CD4-positive, alpha-beta memory T cell (primary cell): ENCODE data around the gene GFI1. TPM values are rescaled to one million over a fixed set of nuclear protein-coding genes. Genes with fewer than 3 reads are reported as not detected.

ENCODE experiments used
- CTCF ChIA-PET: fragments of 350-600 bp; sonication (Branson Sonifier 250); formaldehyde crosslinking; loops from one replicate; lab custom pipeline; 2021; ENCODE audit warnings: inconsistent platforms; ENCODE audit not compliant: partially characterized antibody; lab: Charles Lee
- POLR2A ChIA-PET: fragments of 350-600 bp; sonication (Branson Sonifier 250); formaldehyde crosslinking; loops from one replicate; lab custom pipeline; 2021; ENCODE audit not compliant: partially characterized antibody; lab: Charles Lee
- DNase-seq, 5 donors: peaks; one replicate each; pipeline versions ENCODE4 v3.0.0 to v3.0.0-alpha.2; 2020 to 2022; ENCODE audit warnings: mixed read lengths in 1 of 5
- H3K27ac ChIP-seq: one replicate; pipeline ENCODE4 v1.7.0; 2013; ENCODE audit warnings: low read depth, low read length
- H3K27me3 ChIP-seq: 2 replicates; pipeline ENCODE4 v1.7.0; 2013; ENCODE audit warnings: mild to moderate bottlenecking, low read length, moderate library complexity; ENCODE audit not compliant: insufficient read depth
- H3K36me3 ChIP-seq: 2 replicates; pipeline ENCODE4 v1.7.0; 2013; ENCODE audit warnings: mild to moderate bottlenecking, low read length, moderate library complexity; ENCODE audit not compliant: insufficient read depth
- H3K4me1 ChIP-seq: 2 replicates; pipeline ENCODE4 v1.7.0; 2013; ENCODE audit warnings: mild to moderate bottlenecking, low read length, moderate library complexity; ENCODE audit not compliant: insufficient read depth
- H3K4me3 ChIP-seq, 2 donors: one replicate each; pipeline ENCODE4 v1.7.0; 2013; ENCODE audit warnings: low read length in 2 of 2, mild to moderate bottlenecking in 1 of 2
- H3K9me3 ChIP-seq, 2 donors: one replicate each; pipeline ENCODE4 v1.7.0; 2013; ENCODE audit warnings: low read length in 2 of 2, control low read depth in 1 of 2; ENCODE audit not compliant: control insufficient read depth in 1 of 2
- H3K27ac Mint-ChIP-seq, 7 donors: one replicate each; pipeline ENCODE4 v1.8.0; 2020 to 2021; ENCODE audit warnings: mixed read lengths in 7 of 7, mild to moderate bottlenecking in 6 of 7, inconsistent platforms in 3 of 7, moderate library complexity in 3 of 7
- H3K27me3 Mint-ChIP-seq, 2 donors: one replicate each; pipeline ENCODE4 v1.8.0; 2020 to 2021; ENCODE audit warnings: mixed read lengths in 2 of 2
- H3K36me3 Mint-ChIP-seq, 2 donors: one replicate each; pipeline ENCODE4 v1.8.0; 2020 to 2021; ENCODE audit warnings: mixed read lengths in 2 of 2, inconsistent platforms in 1 of 2, mild to moderate bottlenecking in 1 of 2
- H3K4me1 Mint-ChIP-seq, 4 donors: one replicate each; pipeline ENCODE4 v1.8.0; 2020 to 2021; ENCODE audit warnings: mixed read lengths in 4 of 4, mild to moderate bottlenecking in 1 of 4
- H3K4me3 Mint-ChIP-seq, 8 donors: one replicate each; pipeline ENCODE4 v1.8.0; 2020 to 2021; ENCODE audit warnings: mixed read lengths in 8 of 8, mild to moderate bottlenecking in 7 of 8, moderate library complexity in 6 of 8, inconsistent platforms in 3 of 8
- H3K9me3 Mint-ChIP-seq, 8 donors: one replicate each; pipeline ENCODE4 v1.8.0; 2020 to 2021; ENCODE audit warnings: mixed read lengths in 8 of 8, mild to moderate bottlenecking in 5 of 8, inconsistent platforms in 3 of 8, moderate library complexity in 1 of 8
- intact Hi-C: fragments of 100-400 bp; cut with micrococcal nuclease; formaldehyde crosslinking; loops from one replicate; pipeline ENCODE4 v1.15.1; 2023
- polyA plus RNA-seq, 2 donors: library from polyadenylated mRNA; unstranded; fragments of 300-500 nt; fragmentation: Illumina TruSeq; gene quantifications; one replicate each; pipeline ENCODE4 v1.2.3, GENCODE V29; 2021
- total RNA-seq, 2 experiments: library from RNA; stranded (reverse); gene quantifications; one replicate each; pipeline ENCODE4 v1.2.3, GENCODE V29; 2021

GFI1 gene
- total and polyA plus RNA-seq, 4 experiments from 2014 or later, result 7.8 to 33.2 (median 21.4) TPM

DNA sequence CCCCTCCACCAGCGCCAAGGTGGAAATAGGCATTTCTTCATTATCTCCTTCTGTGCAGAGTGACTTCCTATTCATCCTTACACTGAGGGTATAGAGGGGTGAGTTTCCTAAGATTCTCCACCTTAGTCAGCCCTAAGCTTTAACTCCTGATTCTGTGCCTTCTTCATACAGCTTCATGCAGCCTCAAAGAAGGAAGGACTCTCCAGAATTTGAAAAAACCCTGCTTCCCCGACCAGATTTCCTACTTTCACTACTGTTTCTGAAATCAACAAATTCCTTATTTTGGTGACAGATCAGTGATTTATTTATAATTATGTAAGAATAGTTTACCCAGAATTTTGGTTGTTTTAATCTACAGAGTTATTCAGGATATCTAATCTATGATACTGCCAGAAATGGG lies 28.6 kb downstream of the GFI1 start:
- H3K9me3 Mint-ChIP-seq, result peaks cover 0 to 2% (median 0%) of the 10 kb centered on the region in 8 donors
- Histone ChIP-seq H3K4me1 (peaks cover 12% of the 10 kb centered on the region), H3K9me3 (no peaks in the 10 kb centered on the region), H3K36me3 (no peaks in the 10 kb centered on the region), H3K4me3 (no peak overlapping the region), H3K27ac (no peak overlapping the region), H3K27me3 (no peaks in the 10 kb centered on the region)
- ChIA-PET POLR2A (no interaction called here), CTCF (no interaction called here)
- H3K4me3 Mint-ChIP-seq, result no peak overlapping the region
- H3K4me1 Mint-ChIP-seq, result peaks cover 12 to 28% (median 16%) of the 10 kb centered on the region in 4 donors
- intact Hi-C loops, result no loop called here
- H3K36me3 Mint-ChIP-seq, result no peaks in the 10 kb centered on the region
- no peaks in the 10 kb centered on the region for H3K27me3 Mint-ChIP-seq
- H3K27ac Mint-ChIP-seq, result no peak overlapping the region
- no peak for DNase-seq

DNA sequence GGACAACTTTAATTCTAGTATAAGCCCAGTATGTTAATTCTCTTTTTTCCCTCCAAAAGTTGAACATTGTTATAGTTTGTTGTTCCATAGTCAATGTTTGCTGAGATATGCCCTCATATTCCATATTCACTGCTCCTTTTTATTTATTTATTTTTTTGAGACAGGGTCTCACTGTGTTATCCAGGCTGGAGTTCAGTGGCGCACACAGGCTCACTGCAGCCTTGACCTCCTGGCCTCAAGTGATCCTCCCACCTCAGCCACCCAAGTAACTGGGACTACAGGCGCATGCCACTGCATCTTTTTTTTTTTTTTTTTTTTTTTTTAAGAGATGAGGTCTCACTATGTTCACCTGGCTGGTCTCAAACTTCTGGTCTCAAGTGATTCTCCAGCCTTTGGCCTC lies 38.7 kb downstream of the GFI1 start:
- Mint-ChIP-seq H3K27ac (no peak overlapping the region), H3K27me3 (no peaks in the 10 kb centered on the region), H3K36me3 (no peaks in the 10 kb centered on the region), H3K9me3 (no peaks in the 10 kb centered on the region), H3K4me3 (no peak overlapping the region), H3K4me1 (peaks cover 2 to 9% (median 6%) of the 10 kb centered on the region in 4 donors)
- intact Hi-C loops, result no loop called here
- Histone ChIP-seq H3K4me3 (no peak overlapping the region), H3K36me3 (no peaks in the 10 kb centered on the region), H3K9me3 (no peaks in the 10 kb centered on the region), H3K27ac (no peak overlapping the region), H3K27me3 (no peaks in the 10 kb centered on the region), H3K4me1 (no peaks in the 10 kb centered on the region)
- no peak for DNase-seq
- CTCF ChIA-PET, result no interaction called here
- POLR2A ChIA-PET, result no interaction called here

DNA sequence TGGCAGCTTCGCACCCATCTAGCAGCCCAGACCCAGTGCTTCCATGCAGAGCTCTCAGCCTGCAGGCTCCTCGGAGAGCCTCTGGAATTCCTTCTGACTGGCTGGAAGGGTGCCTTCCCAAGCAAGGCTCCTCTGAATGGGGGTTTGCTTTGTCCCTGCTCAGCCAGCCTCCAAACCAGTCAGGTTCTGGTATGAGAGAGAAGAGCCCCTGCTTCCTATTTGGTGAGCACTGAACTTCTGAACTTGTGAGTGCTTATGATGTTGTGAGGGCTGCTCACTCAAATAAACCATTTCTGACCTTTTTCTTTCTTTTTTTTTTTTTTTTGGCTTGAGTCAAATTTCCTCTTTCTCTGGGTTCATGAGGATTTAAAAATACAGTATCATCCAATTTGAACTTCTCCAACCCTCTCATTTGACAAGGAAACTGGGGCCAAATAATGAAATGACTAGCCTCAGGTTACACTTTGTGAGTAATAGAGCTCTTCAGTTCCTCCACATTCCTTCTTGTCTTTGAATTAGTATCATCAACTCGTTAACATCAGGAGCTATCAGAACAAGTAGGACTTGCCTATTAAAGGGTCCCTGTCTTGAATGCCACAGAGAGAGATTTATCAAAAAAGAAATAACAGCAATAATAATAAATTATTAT lies 39.6 kb downstream of the GFI1 start:
- H3K36me3 Mint-ChIP-seq, result no peaks in the 10 kb centered on the region
- H3K27ac Mint-ChIP-seq, result peak overlapping the region in 1 of 7 donors; percentile 33
- no peaks in the 10 kb centered on the region for H3K27me3 Mint-ChIP-seq
- H3K4me1 ChIP-seq, result no peaks in the 10 kb centered on the region
- CTCF ChIA-PET, result no interaction called here
- no peaks in the 10 kb centered on the region for H3K36me3 ChIP-seq
- no peaks in the 10 kb centered on the region for H3K27me3 ChIP-seq
- no peak overlapping the region for H3K27ac ChIP-seq
- intact Hi-C loops, result no loop called here
- H3K9me3 ChIP-seq, result no peaks in the 10 kb centered on the region
- no peak for DNase-seq
- POLR2A ChIA-PET, result no interaction called here
- peaks cover 2 to 9% (median 6%) of the 10 kb centered on the region in 4 donors for H3K4me1 Mint-ChIP-seq
- H3K4me3 Mint-ChIP-seq, result no peak overlapping the region
- H3K4me3 ChIP-seq, result no peak overlapping the region
- H3K9me3 Mint-ChIP-seq, result no peaks in the 10 kb centered on the region

DNA sequence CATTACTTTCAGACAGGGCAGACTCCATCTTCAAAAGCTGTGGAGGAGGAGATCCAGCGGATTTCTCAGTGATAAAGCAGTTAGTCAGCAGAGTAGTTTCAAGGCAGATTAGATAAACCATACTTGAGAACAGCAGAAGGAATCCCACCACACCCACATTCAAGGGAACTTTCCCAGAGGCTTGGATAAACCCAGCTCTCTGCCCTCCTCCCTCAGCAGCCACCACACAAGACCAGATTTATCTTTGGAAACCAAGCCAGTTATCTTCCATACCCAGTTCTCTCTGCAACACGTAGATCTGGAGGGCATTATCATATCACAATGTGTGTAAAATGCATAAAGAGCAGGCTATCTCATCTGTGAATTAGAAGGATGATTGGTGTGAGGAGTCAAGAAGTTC lies 40.2 kb downstream of the GFI1 start:
- Mint-ChIP-seq H3K4me3 (no peak overlapping the region), H3K36me3 (no peaks in the 10 kb centered on the region), H3K4me1 (peaks cover 2 to 9% (median 6%) of the 10 kb centered on the region in 4 donors), H3K27me3 (no peaks in the 10 kb centered on the region), H3K9me3 (no peaks in the 10 kb centered on the region), H3K27ac (peak overlapping the region in 1 of 7 donors; percentile 58)
- POLR2A ChIA-PET, result no interaction called here
- Histone ChIP-seq H3K9me3 (no peaks in the 10 kb centered on the region), H3K27ac (no peak overlapping the region), H3K4me3 (no peak overlapping the region), H3K36me3 (no peaks in the 10 kb centered on the region), H3K4me1 (no peaks in the 10 kb centered on the region), H3K27me3 (no peaks in the 10 kb centered on the region)
- CTCF ChIA-PET, result no interaction called here
- DNase-seq, result no peak
- intact Hi-C loops, result no loop called here

DNA sequence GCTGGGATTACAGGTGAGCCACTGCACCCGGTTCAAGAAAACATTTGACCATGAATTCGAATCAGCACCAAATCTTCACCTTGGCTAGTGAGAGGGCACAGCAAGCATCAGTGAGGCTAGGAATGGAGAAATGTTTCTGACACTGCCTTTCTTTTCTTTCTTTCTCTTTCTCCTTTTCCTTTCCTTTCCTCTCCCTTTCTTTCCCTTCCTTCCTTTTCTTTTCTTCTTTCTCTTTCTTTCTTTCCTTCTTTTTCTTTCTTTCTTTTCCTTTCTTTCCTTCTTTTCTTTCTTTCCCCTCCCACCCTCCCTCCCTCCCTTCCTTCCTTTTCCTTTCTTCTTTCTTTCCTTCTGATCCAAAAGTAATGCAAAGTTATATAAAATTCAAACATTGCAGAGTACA lies 40.9 kb downstream of the GFI1 start:
- Mint-ChIP-seq H3K9me3 (no peaks in the 10 kb centered on the region), H3K27ac (no peak overlapping the region), H3K4me3 (no peak overlapping the region), H3K4me1 (peaks cover 2 to 9% (median 6%) of the 10 kb centered on the region in 4 donors), H3K36me3 (no peaks in the 10 kb centered on the region), H3K27me3 (no peaks in the 10 kb centered on the region)
- Histone ChIP-seq H3K27me3 (no peaks in the 10 kb centered on the region), H3K36me3 (no peaks in the 10 kb centered on the region), H3K4me3 (no peak overlapping the region), H3K27ac (no peak overlapping the region), H3K9me3 (no peaks in the 10 kb centered on the region), H3K4me1 (no peaks in the 10 kb centered on the region)
- no peak for DNase-seq
- POLR2A ChIA-PET, result no interaction called here
- CTCF ChIA-PET, result no interaction called here
- intact Hi-C loops, result no loop called here

DNA sequence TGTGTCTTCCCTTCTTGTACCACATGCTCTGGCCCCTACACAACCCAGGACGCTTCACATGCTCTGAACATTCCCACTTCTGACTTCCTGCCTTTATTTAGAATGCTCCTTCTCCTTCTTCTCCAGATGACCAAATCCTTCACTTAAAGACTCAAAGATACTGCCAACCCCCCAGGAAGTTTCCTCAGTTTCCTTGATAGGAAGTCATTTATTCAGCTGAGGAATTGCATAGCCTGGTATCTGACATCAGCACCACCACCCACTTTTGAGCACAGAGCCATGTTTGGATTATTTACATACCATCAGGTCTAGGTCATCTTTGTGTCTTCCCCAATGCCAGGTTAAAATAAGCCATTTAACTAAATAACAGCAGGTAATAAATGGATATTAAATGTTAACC lies 42.4 kb downstream of the GFI1 start:
- no peak overlapping the region for H3K4me3 Mint-ChIP-seq
- Histone ChIP-seq H3K4me3 (no peak overlapping the region), H3K36me3 (no peaks in the 10 kb centered on the region), H3K27ac (no peak overlapping the region), H3K27me3 (no peaks in the 10 kb centered on the region), H3K4me1 (no peaks in the 10 kb centered on the region), H3K9me3 (no peaks in the 10 kb centered on the region)
- H3K9me3 Mint-ChIP-seq, result no peaks in the 10 kb centered on the region
- H3K36me3 Mint-ChIP-seq, result no peaks in the 10 kb centered on the region
- ChIA-PET POLR2A (no interaction called here), CTCF (interaction anchor here (0.9 to 2.4 kb wide), 2 partner anchors 9 to 134 kb away, joined by 3 to 6 read pairs; no protein-coding TSS in a partner anchor)
- H3K4me1 Mint-ChIP-seq, result peaks cover 2 to 11% (median 8%) of the 10 kb centered on the region in 4 donors
- peak overlapping the region in 2 of 7 donors; percentile 1 to 3 for H3K27ac Mint-ChIP-seq
- no peak for DNase-seq
- intact Hi-C loops, result no loop called here
- H3K27me3 Mint-ChIP-seq, result no peaks in the 10 kb centered on the region

DNA sequence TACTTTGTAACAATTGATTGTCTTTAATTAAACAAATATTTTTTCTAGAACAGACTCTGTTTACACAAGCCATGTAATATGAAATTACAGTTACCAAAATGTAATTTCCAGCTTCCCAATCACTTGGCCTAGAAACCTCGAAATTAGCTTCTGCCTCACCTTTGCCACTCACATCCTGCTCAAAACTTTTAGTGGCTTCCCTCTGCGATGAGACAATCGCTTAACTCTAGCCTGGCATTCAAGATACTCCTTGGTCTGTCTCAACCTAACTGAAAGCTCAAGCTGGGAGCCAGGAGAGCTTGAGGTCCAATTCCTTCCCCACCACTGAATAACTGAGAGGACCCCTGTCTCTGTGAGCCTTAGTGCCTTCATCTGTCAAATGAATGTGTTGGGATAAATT lies 42.8 kb downstream of the GFI1 start:
- no peak overlapping the region for H3K4me3 Mint-ChIP-seq
- intact Hi-C loops, result no loop called here
- CTCF ChIA-PET, result interaction anchor here (0.9 to 2.4 kb wide), 2 partner anchors 8 to 134 kb away, joined by 3 to 6 read pairs; no protein-coding TSS in a partner anchor

More for the DNA sequence above, 42.8 kb downstream of the GFI1 start:
- H3K27ac Mint-ChIP-seq, result peak overlapping the region in 1 of 7 donors; percentile 1
- no peaks in the 10 kb centered on the region for H3K36me3 Mint-ChIP-seq
- H3K9me3 ChIP-seq, result no peaks in the 10 kb centered on the region
- peaks cover under 1 to 13% (median 10%) of the 10 kb centered on the region in 4 donors for H3K4me1 Mint-ChIP-seq
- no peaks in the 10 kb centered on the region for H3K9me3 Mint-ChIP-seq
- DNase-seq, result no peak
- POLR2A ChIA-PET, result no interaction called here
- H3K36me3 ChIP-seq, result no peaks in the 10 kb centered on the region
- H3K27ac ChIP-seq, result no peak overlapping the region
- no peak overlapping the region for H3K4me3 ChIP-seq
- H3K4me1 ChIP-seq, result no peaks in the 10 kb centered on the region
- no peaks in the 10 kb centered on the region for H3K27me3 Mint-ChIP-seq
- no peaks in the 10 kb centered on the region for H3K27me3 ChIP-seq
